Epidermal melanocyte (primary cell): ENCODE results near the gene ACTL6B.

Experiments used
- DNase-seq: peaks from one replicate; pipeline ENCODE4 v3.0.0; 2011; ENCODE audit warnings: low spot score; ENCODE audit not compliant: insufficient read length

ACTL6B gene

GRCh38 chr7:100602889-100603725, 53.1 kb downstream of the ACTL6B start:
- DNase-seq: peak; percentile 79

- DNase-seq: no peak
Measured at GRCh38 chr7:100600730-100601038, 55.6 kb downstream of the ACTL6B start.

GRCh38 chr7:100599911-100600729, 56.1 kb downstream of the ACTL6B start:
- no peak for DNase-seq

- no peak for DNase-seq
Measured at GRCh38 chr7:100598425-100598824, 57.8 kb downstream of the ACTL6B start.

DNA sequence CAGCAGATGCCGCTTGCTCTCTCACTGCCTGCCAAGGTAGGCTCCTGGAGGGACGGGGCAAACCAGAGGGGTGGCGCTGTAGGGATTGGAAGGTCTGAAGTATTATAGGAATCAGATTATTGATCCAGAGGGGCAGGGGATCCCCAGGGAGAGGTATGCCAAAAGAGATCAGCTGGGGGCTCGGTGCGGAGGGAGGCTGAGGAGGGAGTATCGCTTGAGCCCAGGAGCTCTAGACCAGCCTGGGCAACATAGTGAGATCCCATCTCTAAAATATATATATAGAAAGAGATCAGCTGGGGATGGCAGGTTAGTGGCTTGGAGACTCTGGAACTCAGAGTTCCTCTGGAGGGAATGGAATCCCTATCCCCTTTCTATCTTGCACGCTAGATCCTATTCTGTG, 61.1 kb downstream of the ACTL6B start:
- DNase-seq: no peak
